Brain microvascular endothelial cell (primary cell): ENCODE measurements around the gene IPPK.

Experiments
- DNase-seq: peaks from one replicate; pipeline ENCODE4 v3.0.0-alpha.2; 2020
- H3K27ac ChIP-seq: fragments of 250-450 bp; sonication (Bioruptor Pico); 2 replicates; pipeline ENCODE4 v1.5.1; 2020; ENCODE audit warnings: mild to moderate bottlenecking, moderate library complexity
- H3K27me3 ChIP-seq: fragments of 250-450 bp; sonication (Bioruptor Pico); replicated peaks from 2 replicates; pipeline ENCODE4 v1.5.1; 2020; ENCODE audit warnings: mild to moderate bottlenecking
- H3K36me3 ChIP-seq: fragments of 250-450 bp; sonication (Bioruptor Pico); replicated peaks from 2 replicates; pipeline ENCODE4 v1.5.1; 2020; ENCODE audit warnings: mild to moderate bottlenecking
- H3K4me3 ChIP-seq: 2 replicates; pipeline ENCODE4 v1.5.1; 2011; ENCODE audit warnings: low read depth, mild to moderate bottlenecking, control low read depth, low read length, moderate library complexity
- CTCF ChIP-seq: IDR thresholded peaks from 2 replicates; pipeline ENCODE4 v1.5.1; 2011; ENCODE audit warnings: low read depth, mild to moderate bottlenecking, moderate library complexity, low read length, control low read depth, inconsistent platforms; ENCODE audit errors: missing control alignments
- in situ Hi-C: cut with HindIII; loops from 2 replicates; pipeline ENCODE4 v1.10.0; 2017; ENCODE audit warnings: low sequenced_read_pairs, low pct_ligation_motif_present

The IPPK gene

DNA sequence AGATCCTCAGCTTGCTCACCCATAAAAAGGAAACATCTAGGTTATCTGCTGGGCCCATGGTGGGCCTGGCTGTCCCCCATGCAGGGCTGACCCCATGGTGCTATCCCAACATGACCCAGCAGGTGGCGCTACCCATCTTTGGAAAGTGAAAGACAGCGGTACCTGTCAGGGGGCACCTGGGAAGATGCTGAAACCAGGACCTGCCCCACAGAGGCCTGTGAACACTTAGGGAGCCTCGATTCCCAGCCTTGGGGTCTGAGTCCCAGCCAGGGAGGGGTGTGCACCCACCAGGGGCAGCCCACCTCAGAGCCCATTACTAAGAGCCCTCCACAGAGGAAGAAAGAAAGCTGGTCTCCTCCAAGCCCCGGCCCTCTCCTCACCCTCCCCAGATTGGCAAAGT is 46.6 kb upstream of the IPPK start:
- peaks cover 80% of the 10 kb centered on the region for H3K36me3 ChIP-seq
- in situ Hi-C loops = loop anchor here (25.0 kb wide), 1 partner anchor 96 kb away; no protein-coding TSS in a partner anchor
- TF ChIP-seq CTCF = peak; percentile 93
- no peak overlapping the region for H3K27ac ChIP-seq
- H3K4me3 ChIP-seq = no peak overlapping the region
- H3K27me3 ChIP-seq = no peaks in the 10 kb centered on the region
- DNase-seq = peak; percentile 20

DNA sequence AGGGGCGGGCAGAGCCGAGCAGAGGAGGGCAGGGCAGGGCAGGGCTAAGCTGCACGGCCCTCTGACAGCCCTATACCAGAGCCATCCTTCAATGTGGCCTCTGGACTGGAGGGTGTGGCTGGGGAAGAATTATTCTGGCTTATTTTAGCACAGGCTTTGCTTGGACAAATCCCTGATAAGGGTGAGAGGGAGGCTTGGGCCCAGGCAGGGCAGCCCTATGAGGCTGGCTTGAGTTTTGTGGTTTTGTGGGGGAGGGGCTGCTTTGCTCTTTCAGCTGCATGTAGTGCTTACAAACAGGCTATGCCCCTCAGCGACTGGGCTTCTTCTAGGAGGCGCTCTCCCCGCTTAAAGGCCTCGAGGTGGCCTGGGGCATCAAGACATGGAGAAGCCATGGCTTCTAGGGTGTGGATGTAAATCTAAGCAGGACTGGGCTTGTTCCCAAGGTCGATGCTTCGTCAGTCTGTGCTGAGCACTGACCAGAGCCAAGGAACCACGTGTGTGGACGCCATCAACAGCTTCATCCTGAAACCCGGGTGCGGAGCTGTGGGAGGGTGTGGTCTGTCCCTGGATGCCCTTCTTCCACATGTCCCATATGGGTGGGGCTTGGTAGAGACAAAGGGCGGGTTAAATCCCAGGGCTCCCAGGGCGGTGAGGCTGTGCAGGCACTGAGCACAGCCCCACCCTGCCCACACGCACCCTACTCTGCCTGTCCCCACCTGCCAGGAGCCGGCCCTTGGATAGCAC is 45.7 kb upstream of the IPPK start:
- in situ Hi-C loops = loop anchor here (25.0 kb wide), 1 partner anchor 97 kb away; no protein-coding TSS in a partner anchor
- no peak for TF ChIP-seq CTCF
- no peak for DNase-seq
- Histone ChIP-seq H3K36me3 (peaks cover 77% of the 10 kb centered on the region), H3K27ac (no peak overlapping the region), H3K27me3 (no peaks in the 10 kb centered on the region), H3K4me3 (no peak overlapping the region)

DNA sequence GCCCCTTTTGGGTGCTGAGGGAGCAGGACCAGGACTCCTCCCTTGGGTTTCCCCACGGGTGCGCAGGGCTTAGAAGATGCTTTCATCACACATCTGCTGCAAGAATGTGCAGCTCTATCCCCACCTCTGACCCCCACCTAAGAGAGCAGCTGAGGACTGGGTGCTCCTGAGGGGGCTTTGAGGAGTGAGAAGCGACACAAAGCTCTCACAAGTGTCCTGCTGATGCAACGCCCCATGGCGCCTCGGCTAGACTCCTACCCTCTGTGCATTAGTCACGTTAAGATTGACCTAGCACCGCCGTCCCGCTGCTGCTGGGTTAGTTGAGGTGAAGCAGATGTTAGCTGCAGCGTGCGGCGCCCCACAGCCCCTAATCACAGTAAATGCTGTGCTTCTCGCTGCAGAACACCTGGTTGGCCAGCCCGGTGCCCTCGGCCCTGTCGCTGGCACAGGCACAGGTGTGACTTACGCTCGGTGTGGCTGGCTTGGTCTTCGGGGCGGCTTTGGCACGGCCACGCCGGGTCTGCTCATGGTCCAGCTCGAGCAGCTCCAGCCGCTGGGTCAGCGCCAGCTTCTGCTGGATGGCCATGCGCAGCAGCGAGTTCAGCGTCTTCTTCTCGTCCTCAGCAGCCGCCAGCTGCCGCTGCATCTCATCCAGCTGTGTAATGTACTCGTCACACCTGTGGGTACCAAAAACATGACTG is 45.0 kb upstream of the IPPK start:
- Histone ChIP-seq H3K36me3 (peaks cover 71% of the 10 kb centered on the region), H3K27ac (no peak overlapping the region)

GRCh38 chr9:92714016-92714415 is 44.1 kb upstream of the IPPK start:
- no peak overlapping the region for H3K4me3 ChIP-seq
- in situ Hi-C loops = loop anchor here (25.0 kb wide), 1 partner anchor 98 kb away; no protein-coding TSS in a partner anchor
- DNase-seq = no peak
- H3K27me3 ChIP-seq = no peaks in the 10 kb centered on the region
- TF ChIP-seq CTCF = no peak
- no peak overlapping the region for H3K27ac ChIP-seq
- H3K36me3 ChIP-seq = peaks cover 62% of the 10 kb centered on the region

More for the DNA sequence above, 45.0 kb upstream of the IPPK start:
- H3K4me3 ChIP-seq = no peak overlapping the region
- in situ Hi-C loops = loop anchor here (25.0 kb wide), 1 partner anchor 97 kb away; no protein-coding TSS in a partner anchor
- no peak for DNase-seq
- TF ChIP-seq CTCF = no peak
- no peaks in the 10 kb centered on the region for H3K27me3 ChIP-seq

DNA sequence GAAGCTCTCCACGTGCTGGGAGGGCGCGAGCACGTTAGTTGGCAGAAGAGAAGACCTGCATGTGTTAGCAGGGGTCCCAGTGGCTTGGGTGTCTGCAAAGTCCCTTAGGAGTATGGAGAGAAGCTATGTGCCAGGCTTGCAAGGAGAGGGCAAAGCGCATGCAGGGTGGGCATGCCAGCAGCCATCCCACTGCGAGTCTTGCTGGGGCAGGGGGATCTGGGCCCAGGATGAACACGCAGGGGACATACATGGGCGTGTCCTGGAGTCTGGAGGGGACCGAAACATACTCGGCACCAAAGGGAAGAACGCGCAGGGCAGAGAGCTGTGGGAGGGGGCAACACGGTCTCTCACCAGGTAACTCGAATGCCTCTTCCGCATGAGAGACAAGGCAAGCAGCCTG is 43.6 kb upstream of the IPPK start:
- no peak for TF ChIP-seq CTCF
- H3K36me3 ChIP-seq = peaks cover 57% of the 10 kb centered on the region
- in situ Hi-C loops = loop anchor here (25.0 kb wide), 1 partner anchor 99 kb away; no protein-coding TSS in a partner anchor
- no peak overlapping the region for H3K27ac ChIP-seq
- no peaks in the 10 kb centered on the region for H3K27me3 ChIP-seq
- DNase-seq = no peak
- no peak overlapping the region for H3K4me3 ChIP-seq
